Hippocampal formation (tissue), 2 donors: ENCODE data around the gene PCBD2.
"Not testable (repeated sequence)": the region's sequence is repeated elsewhere in the genome, so short reads cannot be mapped to it uniquely, and the experiment has no call there.

Experiments
- DNase-seq, 2 donors: peaks; one replicate each; lab custom pipeline; 2025; lab: John Stamatoyannopoulos, UW

The PCBD2 gene

GRCh38 chr5:134963098-134963497, 58.2 kb downstream of the PCBD2 start:
- DNase-seq, result no peak

GRCh38 chr5:134964359-134965270, 59.7 kb downstream of the PCBD2 start:
- DNase-seq, result no peak

- DNase-seq, result no peak
These were observed 60.4 kb downstream of the PCBD2 start for GRCh38 chr5:134965271-134965825.

GRCh38 chr5:134967607-134968006, 62.7 kb downstream of the PCBD2 start, which contains the start of gene CATSPER3:
CATSPER3 (plus strand) TSS chr5:134967907; CDS start chr5:134967992, 85 bp downstream.
- DNase-seq, result no peak

GRCh38 chr5:134968055-134968454, 63.1 kb downstream of the PCBD2 start:
- DNase-seq, result no peak

- DNase-seq, result no peak
These were observed 64.2 kb downstream of the PCBD2 start for GRCh38 chr5:134969166-134969565.

- no peak for DNase-seq
These were observed 70.3 kb downstream of the PCBD2 start for GRCh38 chr5:134975078-134975715.

GRCh38 chr5:134975843-134976242, 70.9 kb downstream of the PCBD2 start:
- no peak for DNase-seq

GRCh38 chr5:134976841-134977240, 71.9 kb downstream of the PCBD2 start:
- DNase-seq, result no peak

- no peak for DNase-seq
These were observed 74.5 kb downstream of the PCBD2 start for GRCh38 chr5:134979416-134979815.

GRCh38 chr5:134982230-134982629, 77.3 kb downstream of the PCBD2 start:
- no peak for DNase-seq

- no peak for DNase-seq
These were observed 84.4 kb downstream of the PCBD2 start for GRCh38 chr5:134989266-134989830.

GRCh38 chr5:134990183-134990582, 85.3 kb downstream of the PCBD2 start:
- not testable (repeated sequence) for DNase-seq

GRCh38 chr5:134992148-134992547, 87.2 kb downstream of the PCBD2 start:
- DNase-seq, result no peak

- DNase-seq, result no peak
These were observed 88.2 kb downstream of the PCBD2 start for GRCh38 chr5:134993161-134993560.

GRCh38 chr5:134994560-134995156, 89.7 kb downstream of the PCBD2 start:
- DNase-seq, result no peak

GRCh38 chr5:134995850-134996402, 91.0 kb downstream of the PCBD2 start:
- DNase-seq, result no peak

GRCh38 chr5:134997015-134997414, 92.1 kb downstream of the PCBD2 start:
- no peak for DNase-seq

GRCh38 chr5:134998068-134998467, 93.1 kb downstream of the PCBD2 start:
- not testable (repeated sequence) for DNase-seq

GRCh38 chr5:135004376-135004775, 99.4 kb downstream of the PCBD2 start:
- DNase-seq, result no peak

GRCh38 chr5:135005076-135005475, 100.1 kb downstream of the PCBD2 start:
- DNase-seq, result no peak

- no peak for DNase-seq
These were observed 102.4 kb downstream of the PCBD2 start for GRCh38 chr5:135007305-135007704.
